ENCODE data around the gene VIPR2.

Gene VIPR2

DNA sequence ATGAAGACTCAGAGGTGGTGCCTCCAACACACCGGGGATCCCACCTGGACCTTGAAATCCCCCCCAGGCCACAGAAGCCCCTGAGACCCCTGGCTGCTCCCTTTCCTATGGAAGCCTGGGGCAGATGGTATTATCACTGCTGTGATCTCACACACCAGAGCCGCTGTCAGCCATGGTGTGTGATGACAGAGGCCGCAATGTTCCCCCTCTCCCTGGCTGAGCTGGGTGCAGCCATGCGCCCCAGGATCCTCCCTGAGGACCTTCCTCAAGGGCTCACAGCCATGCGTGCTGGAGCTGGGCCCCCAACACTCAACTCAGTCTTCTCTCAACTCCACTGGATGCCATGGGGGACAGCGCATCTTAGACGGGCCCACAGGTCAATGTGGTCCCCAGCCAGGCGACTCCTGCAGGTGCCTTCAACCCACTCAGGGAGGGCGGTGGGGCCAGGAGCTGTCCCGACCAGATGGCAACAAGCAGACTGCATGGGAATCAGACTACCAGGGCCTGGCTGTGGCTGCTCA lies 44.9 kb downstream of the VIPR2 start:
- no peak overlapping the region for H3K4me3 ChIP-seq (replicated peaks; ENCODE audit: low read depth, low read length)
- TF ChIP-seq CTCF (IDR thresholded peaks at IDR 0.05; ENCODE audit: low read depth, low read length, missing control alignments) = no peak
- DNase-seq (ENCODE audit: extremely low read depth, low read depth) = no peak

- H3K4me3 ChIP-seq (replicated peaks; ENCODE audit: low read depth, low read length) = no peak overlapping the region
- no peak for TF ChIP-seq CTCF (IDR thresholded peaks at IDR 0.05; ENCODE audit: low read depth, low read length, missing control alignments)
- no peak for DNase-seq (ENCODE audit: extremely low read depth, low read depth)
Measured at GRCh38 chr7:159098811-159099655, 45.6 kb downstream of the VIPR2 start.

GRCh38 chr7:159098424-159098786 lies 46.3 kb downstream of the VIPR2 start:
- TF ChIP-seq CTCF (IDR thresholded peaks at IDR 0.05; ENCODE audit: low read depth, low read length, missing control alignments) = no peak
- no peak overlapping the region for H3K4me3 ChIP-seq (replicated peaks; ENCODE audit: low read depth, low read length)
- no peak for DNase-seq (ENCODE audit: extremely low read depth, low read depth)

GRCh38 chr7:159097661-159098423 lies 46.8 kb downstream of the VIPR2 start:
- no peak for DNase-seq (ENCODE audit: extremely low read depth, low read depth)
- no peak overlapping the region for H3K4me3 ChIP-seq (replicated peaks; ENCODE audit: low read depth, low read length)
- no peak for TF ChIP-seq CTCF (IDR thresholded peaks at IDR 0.05; ENCODE audit: low read depth, low read length, missing control alignments)

DNA sequence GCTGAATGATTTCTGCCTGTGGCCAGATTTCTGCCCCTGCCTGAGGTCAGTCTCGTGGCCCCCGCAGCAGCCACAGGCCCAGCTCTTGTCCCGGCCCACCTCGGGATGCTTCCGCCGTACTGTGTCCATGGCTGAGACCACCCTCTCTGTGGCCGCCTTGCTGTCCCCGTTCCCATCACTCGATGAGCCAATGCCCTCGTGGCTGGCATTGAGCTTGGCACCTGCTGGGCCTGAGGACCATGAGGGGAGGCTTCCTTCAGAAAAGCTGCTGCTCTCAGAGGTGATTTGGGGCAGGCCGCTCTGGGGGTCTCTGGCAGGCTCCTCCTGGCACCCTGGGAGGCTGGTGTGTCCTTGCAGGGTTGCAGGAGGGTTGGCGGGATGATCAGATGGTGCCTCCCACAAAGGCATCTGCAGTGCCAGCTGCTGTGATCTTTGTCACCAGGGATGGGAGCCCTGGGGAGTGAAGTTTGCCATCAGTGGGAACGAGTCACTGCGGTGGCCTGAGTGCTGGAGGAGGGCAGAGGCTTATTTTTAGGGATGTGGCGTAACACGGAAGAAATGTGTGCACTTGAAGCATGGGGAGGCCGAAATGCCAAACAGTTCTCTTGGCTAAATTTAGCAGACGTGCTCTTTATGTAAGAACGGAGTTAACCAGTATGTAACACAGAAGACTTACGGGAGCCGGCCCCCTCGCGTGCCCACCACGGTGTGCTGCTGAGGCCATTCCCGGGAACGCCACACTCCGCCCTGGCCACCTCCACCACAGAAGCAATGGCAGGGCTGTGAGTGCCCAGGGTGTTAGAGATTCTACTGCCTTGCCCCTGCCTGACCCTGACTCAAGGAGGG lies 47.7 kb downstream of the VIPR2 start:
- DNase-seq (ENCODE audit: extremely low read depth, low read depth) = no peak
- TF ChIP-seq CTCF (IDR thresholded peaks at IDR 0.05; ENCODE audit: low read depth, low read length, missing control alignments) = no peak
- H3K4me3 ChIP-seq (replicated peaks; ENCODE audit: low read depth, low read length) = no peak overlapping the region

DNA sequence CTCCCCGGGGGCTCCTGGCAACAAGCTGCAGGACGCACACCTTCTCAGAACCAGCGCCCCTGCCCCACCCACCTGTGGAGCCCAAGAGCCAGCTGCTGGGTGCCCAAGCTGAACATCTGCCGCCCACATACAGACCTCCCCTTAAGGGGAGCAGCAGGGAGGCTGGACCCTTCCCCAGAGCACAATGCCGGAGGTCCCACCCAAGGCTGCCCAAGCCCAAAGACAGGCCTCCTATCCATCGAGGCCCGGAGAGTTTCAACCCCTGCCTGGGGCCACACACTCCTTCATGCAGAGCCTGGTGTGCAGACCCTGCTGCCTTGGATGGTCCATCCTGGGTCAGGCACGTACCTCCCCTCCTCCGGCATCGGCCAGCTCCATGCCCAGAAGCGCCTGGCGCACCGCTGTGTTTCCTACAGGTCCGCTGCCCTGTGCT lies 48.7 kb downstream of the VIPR2 start:
- DNase-seq (ENCODE audit: extremely low read depth, low read depth) = no peak
- TF ChIP-seq CTCF (IDR thresholded peaks at IDR 0.05; ENCODE audit: low read depth, low read length, missing control alignments) = no peak
- H3K4me3 ChIP-seq (replicated peaks; ENCODE audit: low read depth, low read length) = no peak overlapping the region

Data from HFF-Myc (cell line).